AG09309 (cell line): Measurements from ENCODE around the gene DENND1A.
"Not testable (repeated sequence)": the region's sequence is repeated elsewhere in the genome, so short reads cannot be mapped to it uniquely, and the experiment has no call there.

ENCODE experiments used
- DNase-seq: peaks from one replicate; pipeline ENCODE4 v3.0.0-alpha.2; 2010; ENCODE audit warnings: low read depth
- H3K4me3 ChIP-seq: 2 replicates; pipeline ENCODE4 v1.5.1; 2011; ENCODE audit warnings: mild to moderate bottlenecking, low read depth, low read length, moderate library complexity; ENCODE audit not compliant: control insufficient read depth
- CTCF ChIP-seq: IDR thresholded peaks from 2 replicates; pipeline ENCODE4 v1.5.1; 2011; ENCODE audit warnings: mild to moderate bottlenecking, low read depth, low read length, inconsistent platforms; ENCODE audit not compliant: insufficient read depth, control insufficient read depth; ENCODE audit errors: missing control alignments

Gene DENND1A

DNA sequence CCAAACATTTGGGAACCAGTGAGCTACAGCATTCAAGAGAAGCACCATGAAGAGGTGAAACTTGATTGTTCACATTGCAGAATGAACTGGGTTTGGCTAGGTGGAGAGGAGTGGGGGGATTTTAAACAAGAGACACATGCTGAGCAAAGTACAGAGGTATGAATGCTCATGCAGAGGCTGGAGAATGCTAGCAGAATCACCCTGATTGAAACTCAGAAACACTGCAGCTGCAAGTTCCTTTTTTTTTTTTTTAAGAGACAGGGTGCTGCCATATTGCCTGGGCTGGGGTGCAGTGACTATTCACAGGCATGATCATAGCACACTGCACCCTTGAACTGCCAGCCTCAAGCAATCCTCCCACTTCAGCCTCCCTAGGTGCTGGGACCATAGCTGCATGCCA is 35.1 kb downstream of the DENND1A start:
- TF ChIP-seq CTCF = no peak
- H3K4me3 ChIP-seq = no peak overlapping the region
- DNase-seq = no peak

GRCh38 chr9:123893831-123894460 is 36.0 kb downstream of the DENND1A start:
- peak; percentile 2 for DNase-seq
- no peak overlapping the region for H3K4me3 ChIP-seq
- TF ChIP-seq CTCF = no peak

GRCh38 chr9:123893115-123893514 is 36.8 kb downstream of the DENND1A start:
- H3K4me3 ChIP-seq = no peak overlapping the region
- TF ChIP-seq CTCF = no peak
- DNase-seq = no peak

DNA sequence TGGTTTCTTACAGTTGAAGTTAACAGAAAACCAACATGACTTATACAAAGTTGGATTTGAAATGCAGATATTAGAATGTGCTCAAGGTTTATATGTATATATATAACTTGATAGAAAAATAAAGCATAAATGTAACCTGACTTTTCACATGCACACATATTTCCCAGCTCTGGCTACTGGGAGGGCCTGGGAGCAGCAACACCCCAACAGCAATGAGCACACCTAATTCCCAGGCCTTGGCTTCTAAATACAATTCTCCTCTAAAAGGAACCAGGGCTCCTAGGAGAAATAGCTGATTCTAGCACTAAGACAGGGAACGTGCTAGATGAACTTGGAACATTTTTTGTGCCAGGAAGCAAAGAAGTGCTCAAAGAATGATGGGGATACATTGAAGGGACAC is 42.1 kb downstream of the DENND1A start:
- H3K4me3 ChIP-seq = no peak overlapping the region
- DNase-seq = no peak
- no peak for TF ChIP-seq CTCF

DNA sequence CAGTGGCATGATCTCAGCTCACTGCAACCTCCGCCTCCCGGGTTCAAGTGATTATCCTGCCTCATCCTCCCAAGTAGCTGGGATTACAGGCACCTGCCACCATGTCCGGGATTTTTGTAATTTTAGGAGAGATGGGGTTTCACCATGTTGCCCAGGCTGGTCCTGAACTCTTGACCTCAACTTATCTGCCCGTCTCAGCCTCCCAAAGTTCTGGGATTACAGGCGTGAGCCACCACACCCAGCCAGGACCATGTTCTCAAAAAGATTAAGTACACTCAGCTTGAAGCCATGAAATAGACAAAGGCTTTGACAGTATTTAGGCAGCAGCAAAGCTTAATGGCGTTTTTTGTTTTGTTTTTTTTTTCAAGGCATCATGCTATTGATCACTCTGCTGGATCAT is 44.1 kb downstream of the DENND1A start:
- DNase-seq, H3K4me3 ChIP-seq: not testable (repeated sequence)

DNA sequence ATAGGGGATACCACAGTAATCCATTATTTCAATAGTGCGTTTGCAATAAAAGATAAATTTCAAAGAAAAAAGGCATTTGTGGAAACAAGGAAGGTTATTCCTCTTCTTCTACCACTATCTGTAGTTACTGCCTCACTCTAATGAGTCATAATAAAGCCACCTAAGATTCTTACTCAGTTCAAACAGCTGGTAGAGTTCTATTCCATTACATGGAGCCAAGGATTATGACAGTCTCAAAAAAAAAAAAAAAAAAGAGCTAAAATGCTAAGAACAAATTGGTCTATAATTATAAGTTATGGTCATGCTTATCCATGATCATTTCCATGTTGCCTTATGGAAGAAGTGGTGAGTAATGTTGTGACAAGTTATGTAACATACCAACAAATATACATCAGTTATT is 46.3 kb downstream of the DENND1A start:
- no peak for TF ChIP-seq CTCF
- DNase-seq = no peak
- H3K4me3 ChIP-seq = no peak overlapping the region

DNA sequence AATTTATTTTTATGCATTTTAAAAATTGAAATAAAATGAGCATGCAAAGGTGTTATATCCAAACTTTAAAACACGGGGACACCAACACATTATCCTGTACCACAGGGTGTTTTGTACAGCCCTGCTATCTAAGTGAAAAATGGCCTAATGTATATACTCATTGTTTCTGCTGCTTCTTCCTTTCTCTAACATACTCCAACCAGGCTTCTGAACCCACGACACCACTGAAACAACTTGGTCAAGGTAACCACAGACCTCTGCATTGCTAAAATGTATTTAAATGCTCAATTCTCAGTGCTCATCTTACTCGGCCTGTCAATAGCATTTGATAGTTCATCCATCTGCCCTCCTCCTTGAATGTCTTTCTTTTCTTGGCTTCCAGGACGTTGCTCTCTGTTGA is 48.3 kb downstream of the DENND1A start:
- no peak for DNase-seq
- no peak overlapping the region for H3K4me3 ChIP-seq
- no peak for TF ChIP-seq CTCF
